NCI-H446 (cell line): Measurements from ENCODE around the gene FAM98C.
A peak's percentile ranks its signal among the peaks of the same experiment; 100 is the strongest.

ENCODE experiments used
- DNase-seq, 2 experiments: peaks; one replicate each; lab custom pipeline; 2025; lab: John Stamatoyannopoulos, UW

Gene FAM98C

DNA sequence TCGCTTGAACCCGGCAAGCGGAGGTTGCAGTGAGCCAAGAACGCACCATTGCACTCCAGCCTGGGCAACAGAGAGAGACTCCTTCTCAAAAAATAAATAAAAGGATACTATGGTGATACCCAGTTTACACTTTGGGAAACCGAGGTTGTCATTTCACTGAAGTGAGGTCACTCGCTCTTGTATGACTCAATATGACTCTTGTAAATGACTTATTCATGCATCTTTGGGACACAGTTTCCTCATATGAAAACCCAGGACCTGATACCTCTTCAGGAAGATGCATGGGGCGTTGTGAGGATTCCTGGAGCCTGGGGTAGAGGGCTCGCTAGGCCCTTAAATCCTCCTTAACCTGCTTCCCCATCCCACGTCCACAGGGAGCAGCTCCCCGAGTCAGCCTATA is 24.0 kb upstream of the FAM98C start:
- DNase-seq: no peak

DNA sequence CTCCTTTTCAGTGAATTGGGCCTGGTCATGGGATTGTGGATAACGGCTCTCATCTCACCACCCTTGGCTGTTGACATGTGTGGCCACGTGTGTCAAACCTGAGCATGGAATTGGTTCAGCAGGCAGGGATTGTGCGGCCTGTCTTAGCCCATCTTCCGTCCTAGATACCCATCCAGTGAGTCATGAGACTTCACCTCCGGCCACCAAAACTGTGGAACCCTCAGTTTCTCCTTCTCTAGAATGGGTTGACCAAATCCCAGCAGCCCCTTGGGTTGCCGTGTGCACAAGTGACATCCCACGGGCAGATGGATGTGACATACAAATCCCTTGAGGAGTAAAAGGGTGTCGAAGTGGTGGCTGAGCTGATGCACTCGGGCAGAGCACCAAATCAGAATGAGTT is 21.8 kb upstream of the FAM98C start:
- no peak for DNase-seq

DNA sequence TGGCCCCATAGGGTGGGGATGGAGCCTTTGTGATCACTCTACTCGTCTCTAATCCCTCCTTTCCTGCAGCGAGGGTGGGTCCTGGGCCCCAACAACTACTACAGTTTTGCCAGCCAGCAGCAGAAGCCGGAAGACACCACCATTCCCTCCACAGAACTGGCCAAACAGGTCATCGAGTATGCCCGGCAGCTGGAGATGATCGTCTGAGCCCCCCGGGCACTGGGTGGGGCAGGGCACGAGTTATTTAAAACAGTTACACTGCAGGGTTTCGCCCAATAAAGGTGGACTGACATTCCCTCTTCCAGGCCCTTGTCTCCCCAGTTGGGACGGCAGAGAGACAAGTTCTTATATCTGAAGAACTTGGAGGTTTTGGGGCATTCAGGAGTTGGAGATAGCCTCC is 19.7 kb upstream of the FAM98C start:
- DNase-seq: no peak

DNA sequence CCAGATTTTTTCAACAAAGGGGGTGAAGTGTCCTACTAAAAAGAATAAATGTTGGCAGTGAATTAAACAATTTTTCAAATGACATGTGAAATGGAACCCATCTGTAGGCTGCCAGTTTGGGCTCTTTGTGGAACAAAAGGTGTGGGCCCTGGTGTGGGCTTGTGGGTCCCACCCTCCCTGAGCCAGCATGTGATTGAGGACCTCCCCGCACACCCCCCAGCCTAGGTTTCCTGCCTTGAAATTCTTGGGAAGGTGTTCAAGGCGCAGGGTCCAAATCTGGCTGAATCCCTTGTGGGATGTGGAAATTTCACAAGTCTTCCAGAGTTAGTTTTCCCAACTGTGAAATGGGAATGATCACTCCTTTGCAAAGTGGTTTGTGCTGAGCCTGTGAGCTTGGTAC is 19.1 kb upstream of the FAM98C start:
- DNase-seq: no peak

DNA sequence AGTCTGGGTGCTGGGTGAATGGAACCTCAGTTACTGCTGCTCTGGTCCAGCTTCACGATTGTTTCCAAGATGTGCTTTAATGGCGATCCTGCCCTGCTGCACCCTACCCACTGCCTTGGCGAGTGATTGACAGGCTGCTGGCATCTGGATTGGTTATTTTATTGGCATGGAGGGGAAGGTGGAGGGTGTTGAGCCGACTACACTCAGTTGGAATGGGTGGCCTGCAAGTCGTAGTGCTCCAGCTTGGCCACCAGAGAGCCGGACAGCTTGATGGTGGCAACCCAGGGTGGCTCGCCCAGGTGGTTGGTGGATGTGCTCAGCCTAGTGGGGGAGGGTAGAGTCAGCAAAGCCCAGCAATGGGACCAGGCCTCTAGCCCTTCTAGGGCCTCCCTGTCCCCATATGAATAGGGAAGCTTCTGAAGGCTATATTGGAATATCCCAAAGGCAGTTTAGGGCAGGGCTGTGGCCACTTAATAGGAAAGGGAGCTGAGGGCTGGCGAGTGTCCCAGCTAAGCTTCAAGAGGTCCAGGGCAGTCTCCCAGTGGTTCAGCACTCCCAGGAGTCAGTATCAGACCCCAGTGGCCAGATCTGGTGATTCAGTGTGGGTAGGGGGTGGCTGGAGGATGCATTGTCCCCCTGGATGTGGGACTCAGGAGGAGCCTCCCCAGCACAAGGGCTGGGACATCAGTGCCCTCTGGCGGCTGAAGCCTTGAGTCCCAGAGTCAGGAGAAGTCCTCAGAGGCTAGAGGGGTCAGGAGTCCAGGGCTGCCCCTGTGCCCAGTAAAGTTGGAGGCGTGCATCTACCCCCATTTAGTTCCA is 18.5 kb upstream of the FAM98C start:
- no peak for DNase-seq

DNA sequence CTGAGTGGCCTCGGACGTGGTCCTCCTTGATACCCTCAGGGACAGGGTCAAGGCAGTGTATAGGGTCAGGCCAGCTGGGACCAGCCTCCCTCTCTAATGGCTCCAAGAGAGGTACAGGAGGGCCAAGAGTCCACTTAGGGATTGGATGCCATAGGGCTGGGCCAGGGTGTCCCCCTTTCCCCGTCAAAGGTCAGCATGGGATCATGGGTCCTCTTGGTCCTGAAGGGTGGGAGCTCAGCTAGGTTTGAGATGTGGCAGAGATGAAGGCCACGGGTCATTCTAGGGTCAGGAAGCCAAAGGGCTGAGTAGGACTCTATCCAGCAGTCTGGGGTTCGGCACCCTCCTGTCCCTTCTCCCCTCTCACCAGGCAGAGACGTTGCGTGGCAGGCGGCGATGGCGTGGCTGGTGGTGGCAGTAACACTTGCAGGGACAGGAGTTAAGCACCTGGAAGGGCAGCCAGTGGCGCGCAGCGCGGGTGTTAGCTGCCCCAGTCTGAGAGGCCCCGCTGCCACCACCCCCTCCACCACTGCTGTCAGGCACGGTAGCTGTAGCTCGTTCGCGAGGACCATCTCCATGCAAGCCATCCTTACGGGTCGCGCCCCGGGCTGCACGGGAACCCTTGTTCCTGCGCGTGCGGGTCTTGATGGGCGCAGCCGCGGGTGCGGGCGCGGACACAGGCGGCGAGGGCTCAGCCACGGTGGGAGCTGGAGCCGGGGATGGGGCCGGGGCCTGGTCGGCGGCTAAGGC is 17.7 kb upstream of the FAM98C start:
- no peak for DNase-seq

DNA sequence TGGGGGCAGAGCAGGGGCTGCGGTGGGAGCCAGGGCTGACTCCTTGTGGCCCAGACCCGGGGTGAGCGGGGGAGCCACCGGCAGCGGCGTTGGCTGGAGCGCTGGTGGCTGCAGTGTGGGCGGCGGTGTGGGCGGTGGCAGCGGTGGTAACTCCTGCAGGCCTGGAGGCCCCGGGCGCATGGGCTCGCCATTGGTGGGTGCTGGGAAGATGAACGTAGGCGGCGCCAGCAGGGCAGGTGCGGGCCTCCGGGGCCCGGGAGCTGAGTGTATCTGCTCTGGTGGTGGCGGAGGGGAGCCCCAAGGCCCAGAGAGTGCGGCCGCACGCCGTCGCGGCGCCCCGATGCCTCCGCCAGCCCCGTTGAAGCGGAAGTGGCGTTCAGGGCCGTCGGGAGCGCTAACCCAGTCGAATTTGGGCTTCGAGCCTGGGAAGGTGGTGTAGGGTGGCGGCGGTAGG is 17.1 kb upstream of the FAM98C start:
- DNase-seq: no peak

DNA sequence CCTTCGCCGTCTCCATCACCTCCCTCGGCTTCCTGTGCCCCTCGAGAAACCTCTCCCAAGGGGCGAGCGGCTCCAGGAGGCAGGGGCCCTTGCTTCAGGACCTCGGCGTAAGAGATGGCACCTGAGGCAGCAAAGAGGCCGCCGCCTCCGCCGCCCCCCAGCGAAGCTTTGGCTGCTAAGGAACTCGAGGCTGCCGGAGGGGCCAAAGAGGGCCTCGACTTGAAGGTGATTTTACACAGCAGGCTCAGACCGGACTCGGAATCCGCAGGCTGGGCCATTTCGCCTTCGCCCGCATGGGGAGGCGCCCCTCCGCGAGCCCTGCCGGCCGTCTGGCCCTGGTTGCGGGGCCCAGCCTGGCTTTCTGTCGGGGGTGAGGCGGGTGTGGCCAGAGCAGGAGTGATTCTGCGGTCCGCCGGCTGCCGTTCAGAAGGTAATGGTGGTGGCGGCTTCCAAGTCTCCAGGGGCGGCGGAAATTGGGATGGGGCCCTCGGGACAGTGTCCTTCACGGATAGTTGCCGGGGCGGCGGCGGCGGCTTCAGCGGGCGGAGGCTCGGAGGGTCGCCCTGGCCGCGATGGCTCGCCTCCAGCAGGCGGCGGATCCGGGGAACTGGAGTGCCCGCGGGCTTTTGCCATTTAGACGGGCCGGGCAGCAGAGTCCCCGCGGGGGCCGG is 16.5 kb upstream of the FAM98C start:
- no peak for DNase-seq

DNA sequence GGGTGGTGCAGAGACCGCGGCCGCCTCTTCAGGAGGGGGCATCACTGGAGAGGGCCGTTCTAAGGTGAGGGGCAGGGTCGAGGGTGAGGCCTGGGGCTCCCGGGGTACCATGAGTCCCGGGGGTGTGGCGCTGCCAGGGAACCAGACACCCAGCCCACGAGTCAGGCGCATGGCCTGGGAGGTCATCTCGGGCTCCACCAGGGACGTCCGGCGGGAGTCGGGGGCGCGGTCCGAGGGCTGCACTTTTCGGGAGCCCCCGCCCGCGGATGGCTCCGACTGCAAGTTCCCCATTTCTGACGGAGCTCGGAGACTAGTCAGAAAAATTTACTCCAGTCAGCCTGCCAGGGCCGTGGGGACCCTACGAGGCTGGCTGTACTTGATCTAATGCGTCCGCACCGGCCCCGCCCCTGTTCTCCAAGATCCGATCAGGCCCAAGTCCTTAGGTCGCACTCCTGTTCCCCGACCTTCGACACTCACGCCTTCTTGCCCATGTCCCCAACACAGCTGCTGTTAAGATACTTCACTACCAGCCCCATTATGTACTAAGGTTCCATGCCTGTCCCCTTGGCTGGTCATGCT is 15.8 kb upstream of the FAM98C start:
- DNase-seq: no peak

DNA sequence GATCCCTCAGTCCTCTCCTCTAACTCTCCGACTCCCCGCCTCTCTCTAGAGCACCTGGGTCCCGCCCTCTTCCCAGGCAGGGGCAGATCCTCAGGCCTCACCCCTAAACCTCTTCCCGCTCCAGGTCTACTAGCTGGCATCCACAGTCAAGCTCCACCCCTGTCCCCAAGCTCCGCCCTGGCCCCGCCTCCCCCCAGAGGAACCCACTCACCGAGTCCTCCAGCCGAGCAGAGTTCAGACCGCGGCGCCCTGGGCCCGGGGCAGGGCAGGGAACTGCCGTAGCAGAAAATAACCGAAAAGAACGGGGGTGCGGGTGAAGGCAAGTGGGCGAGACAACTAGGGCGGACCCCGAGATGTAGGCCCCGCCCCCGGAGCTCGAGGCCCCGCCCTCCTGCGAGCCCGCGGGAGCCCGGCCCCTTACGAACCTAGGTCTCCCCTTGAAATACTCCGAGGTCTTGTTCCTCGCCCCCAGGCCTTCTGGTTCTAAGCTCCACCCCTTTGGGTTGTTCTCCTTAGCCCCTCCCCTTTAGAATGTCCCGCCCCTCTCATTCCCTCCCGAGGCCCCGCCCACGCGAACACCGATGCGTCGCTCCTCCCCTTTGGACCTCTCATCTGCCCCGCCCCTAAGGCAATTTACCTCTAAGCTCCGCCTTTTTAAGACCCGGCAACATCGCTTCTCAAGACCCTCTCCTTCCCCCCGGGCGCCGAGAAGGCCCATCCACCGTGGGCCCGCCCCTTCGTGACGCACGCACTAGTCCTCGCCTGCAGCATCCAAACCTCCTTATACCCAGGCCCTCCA is 15.1 kb upstream of the FAM98C start, which contains the start of gene GGN:
TSS of gene GGN (minus strand) at position 485 of the 799 bp plus-strand sequence. CDS start 773 bp downstream, outside the sequence.
- DNase-seq: peak; percentile 91 to 95

DNA sequence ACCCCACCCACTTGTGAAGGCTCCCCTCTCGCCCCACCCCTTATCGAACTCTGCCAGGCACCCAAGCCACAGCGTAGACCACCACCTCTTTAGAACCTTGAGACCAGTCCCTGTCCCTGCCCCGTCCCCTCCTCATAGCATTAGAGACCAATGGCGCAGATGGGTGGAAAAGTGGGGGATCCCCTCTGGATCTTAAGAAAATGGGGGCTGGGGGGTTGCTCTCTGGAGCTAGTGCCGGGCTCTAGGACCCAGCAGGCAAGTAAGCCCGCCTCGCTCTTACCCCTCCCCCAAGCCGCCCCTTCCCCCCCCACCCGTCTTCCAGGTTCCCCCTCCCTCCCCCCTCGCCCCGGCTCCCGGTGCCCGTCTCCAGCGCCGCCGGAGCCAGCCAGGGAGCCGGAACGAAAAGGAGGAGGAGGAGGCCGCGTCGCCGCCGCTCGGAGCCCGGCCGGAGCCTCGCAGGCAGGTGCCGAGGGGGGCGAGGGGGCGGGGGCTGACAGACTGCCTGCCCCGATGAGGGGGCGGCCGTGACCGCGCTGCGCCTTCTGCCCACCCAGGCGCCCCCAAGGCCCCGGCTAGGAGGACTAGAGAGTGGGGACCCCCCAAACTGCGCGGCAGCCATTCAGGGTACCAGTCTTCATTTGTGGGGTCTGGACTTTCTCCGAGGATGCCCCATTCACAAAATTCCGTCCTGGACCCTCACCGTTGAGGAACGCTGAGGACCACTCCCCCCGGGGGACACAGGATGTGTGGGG is 14.4 kb upstream of the FAM98C start, which contains the start of gene SPRED3:
TSS of gene SPRED3 (plus strand) at position 349 of the 752 bp plus-strand sequence. CDS start 1,606 bp downstream, outside the sequence.
- peak; percentile 53 to 85 for DNase-seq

DNA sequence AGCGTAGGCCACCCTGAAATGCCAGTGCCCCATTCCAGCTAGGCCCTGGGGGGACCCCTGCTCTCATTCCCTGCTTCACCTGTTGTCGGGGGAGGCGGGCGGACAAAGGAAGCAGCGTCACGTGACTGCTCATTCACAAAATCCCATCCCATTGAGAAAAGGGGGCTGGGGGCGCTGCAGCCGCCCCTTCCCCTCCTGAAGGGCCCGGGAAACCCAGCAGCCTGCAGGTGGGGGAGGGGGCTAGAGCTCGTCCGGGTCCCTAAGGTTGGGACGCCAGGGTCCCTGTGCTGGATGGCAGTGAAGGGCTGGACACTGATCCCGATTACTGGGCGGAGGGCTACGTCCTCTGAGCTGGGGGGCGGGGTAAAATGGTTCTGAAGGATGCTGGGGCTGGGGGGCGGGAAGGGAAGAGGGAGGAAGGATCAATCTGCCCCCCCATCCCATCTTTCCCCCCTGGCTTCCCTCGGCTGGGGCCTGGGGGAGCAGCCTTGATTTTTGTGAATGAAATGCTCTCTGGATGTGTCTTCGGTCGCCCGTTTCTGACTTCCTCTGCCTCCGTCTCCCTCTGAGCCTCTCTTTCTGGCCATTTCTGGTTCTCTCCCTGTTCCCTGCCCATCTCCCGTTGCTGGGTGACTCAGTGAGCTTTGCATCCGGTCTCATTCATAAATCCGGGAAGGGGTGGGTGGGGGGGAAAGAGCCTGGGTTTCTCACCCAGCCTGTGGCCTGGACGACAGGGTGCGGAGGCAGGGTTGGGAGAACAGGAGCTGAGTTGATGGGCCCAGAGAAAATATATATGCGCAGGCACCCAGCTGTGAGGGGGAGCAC is 13.6 kb upstream of the FAM98C start:
- no peak for DNase-seq

DNA sequence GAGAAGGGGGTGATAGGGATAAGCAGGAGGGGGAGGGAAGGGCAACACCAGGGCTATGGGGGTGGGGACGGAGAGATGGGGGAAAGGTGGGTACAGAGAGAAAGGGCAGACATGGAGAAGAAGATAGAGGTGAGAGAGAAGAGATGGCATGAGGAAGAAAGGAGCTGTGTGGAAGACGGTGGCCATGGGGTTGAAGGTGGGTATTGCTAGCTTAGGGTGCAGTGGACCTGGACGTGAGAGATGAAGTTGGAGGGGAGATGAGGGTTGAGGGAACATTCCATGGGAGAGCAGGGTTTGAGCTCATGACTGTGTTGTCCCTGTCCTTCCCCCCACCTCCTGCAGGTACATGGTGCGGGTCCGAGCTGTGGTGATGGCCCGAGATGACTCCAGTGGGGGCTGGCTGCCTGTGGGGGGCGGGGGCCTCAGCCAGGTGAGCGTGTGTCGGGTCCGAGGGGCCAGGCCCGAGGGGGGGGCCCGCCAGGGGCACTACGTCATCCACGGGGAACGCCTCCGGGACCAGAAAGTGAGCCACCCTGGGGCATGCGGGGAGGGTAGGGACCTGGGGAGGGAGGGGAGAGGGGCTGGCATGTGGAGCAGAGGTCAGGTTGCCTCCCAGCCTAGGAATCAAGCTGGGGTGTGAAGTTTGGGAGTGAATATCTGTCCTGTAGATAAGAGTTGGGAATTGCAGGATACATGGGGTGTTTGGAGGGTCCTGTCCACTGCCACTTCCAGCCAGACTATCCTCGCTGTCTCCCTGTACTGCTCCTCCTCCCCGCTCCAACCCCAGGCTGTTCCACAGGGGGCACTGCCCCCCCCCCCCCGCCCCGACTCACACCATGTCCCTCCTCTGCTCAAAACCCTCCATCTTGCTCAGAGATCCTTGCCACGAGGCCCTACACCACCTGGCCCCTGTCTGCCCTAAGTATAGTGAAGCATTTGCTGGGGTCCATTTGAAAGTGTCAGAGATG is 12.7 kb upstream of the FAM98C start:
- DNase-seq: no peak

DNA sequence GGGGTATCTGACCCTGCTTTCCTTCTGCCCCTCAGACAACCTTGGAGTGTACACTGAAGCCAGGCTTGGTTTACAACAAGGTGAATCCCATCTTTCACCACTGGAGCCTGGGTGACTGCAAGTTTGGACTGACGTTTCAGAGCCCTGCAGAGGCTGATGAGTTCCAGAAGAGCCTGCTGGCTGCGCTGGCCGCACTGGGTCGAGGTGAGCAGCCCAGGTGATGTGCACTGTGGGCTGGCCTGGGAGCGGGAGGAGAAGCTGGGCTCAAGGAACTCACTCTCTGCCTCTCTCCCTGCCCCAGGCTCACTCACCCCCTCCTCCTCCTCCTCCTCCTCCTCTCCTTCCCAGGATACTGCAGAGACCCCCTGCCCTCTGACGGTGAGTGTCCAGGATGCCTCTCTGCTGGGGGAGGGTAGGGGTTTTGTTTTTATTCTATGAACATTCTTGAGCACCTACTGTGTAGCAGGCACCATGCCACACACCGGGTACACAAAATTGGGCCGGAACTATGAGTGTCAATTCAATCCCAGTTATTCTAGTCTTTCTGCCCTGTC is 10.9 kb upstream of the FAM98C start:
- no peak for DNase-seq

DNA sequence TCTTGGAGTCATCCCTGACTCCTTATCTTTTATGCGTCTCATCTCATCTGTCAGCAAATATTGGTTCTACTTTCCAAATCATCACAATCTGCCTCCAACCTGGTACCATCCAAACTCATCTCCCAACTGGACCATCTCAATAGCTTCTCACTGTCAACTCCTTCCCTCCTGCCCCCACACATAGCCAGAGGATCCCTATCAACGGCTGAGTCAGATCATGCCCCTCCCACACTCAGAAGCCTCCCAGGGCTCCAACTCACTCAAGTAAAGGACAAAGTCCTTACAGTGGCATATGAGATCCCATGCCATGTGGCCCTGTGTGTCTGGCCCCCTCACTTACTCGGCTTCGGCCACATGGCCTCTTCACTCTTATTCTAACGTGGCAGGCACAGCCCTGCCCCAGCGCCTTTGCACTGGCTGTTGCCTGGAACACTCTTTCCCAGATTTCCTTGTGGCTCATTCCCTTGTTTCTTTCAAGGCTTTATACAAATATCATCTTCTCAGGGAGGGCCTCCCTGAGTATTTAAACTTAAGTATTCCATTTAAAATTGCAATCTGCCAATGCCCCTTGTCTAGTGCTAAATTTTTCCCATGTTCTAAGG is 10.1 kb upstream of the FAM98C start:
- DNase-seq: no peak

DNA sequence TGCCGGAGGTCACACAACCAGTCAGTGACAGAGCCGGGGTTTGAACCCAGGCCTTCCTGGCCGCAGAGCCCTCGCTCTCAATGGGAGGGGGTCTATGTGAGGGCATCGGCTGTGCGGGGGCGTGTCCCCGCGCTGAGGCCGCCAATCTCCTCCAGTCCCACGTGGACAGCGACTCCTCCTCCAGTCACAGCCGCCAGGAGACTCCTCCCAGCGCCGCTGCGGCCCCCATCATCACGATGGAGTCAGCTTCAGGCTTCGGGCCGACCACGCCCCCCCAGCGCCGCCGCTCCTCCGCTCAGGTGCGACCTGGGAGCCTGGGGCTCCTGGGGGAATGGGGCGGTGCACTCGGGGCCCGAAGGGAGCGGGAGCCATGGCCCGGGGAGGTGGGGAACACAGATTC is 8.4 kb upstream of the FAM98C start:
- DNase-seq: no peak

DNA sequence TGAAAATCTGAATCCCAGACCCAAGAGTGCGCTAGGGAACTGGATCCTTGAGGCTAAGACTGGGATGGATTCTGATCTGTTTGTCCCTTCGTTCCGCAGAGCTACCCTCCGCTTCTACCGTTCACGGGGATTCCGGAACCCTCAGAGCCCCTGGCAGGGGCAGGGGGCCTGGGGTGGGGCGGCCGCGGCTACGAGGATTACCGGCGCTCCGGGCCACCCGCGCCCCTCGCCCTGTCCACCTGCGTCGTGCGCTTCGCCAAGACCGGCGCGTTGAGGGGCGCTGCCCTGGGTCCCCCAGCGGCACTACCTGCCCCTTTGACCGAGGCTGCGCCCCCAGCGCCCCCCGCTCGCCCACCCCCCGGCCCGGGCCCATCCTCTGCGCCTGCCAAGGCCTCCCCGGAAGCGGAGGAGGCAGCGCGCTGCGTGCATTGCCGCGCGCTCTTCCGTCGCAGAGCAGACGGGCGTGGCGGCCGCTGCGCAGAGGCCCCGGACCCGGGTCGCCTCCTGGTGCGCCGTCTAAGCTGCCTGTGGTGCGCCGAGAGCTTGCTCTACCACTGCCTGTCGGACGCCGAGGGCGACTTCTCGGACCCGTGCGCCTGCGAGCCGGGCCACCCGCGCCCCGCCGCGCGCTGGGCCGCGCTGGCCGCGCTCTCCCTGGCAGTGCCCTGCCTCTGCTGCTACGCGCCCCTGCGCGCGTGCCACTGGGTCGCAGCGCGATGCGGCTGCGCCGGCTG is 7.3 kb upstream of the FAM98C start:
- DNase-seq: no peak
